ENCODE results near the gene ZIC5. TPM values are rescaled to one million over a fixed set of nuclear protein-coding genes. Genes with fewer than 3 reads are reported as not detected.

The ZIC5 gene
- total RNA-seq, 1 donor from 2014 or later: 15.1 TPM

DNA sequence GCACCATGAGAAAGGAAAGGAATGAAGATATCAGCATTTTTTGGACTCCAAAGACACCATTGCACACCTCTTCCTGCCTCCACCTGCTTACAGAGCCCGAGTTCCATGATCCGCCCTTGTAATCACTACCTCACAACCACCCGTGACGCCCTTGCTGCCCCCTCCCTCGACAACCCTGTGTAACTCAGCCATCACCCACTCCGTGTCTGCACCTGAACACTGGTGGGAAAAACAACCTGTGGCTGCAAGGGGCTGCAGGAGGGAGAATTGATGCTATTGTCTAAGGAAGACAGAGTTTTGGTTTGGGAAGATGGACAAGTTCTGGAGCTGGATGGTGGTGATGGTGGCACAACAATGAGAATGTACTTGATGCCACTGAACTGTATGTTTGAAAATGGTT is 27.0 kb downstream of the ZIC5 start:
- no peaks in the 10 kb centered on the region for H3K36me3 Mint-ChIP-seq
- H3K4me1 Mint-ChIP-seq (ENCODE audit: unreplicated experiment): peaks cover 7% of the 10 kb centered on the region
- no peaks in the 10 kb centered on the region for H3K9me3 Mint-ChIP-seq
- peaks cover 58% of the 10 kb centered on the region for H3K27me3 Mint-ChIP-seq
- H3K4me3 Mint-ChIP-seq: no peak overlapping the region
- no peak for DNase-seq (ENCODE audit: extremely low spot score, unreplicated experiment)
- TF ChIP-seq, protein P1, sequence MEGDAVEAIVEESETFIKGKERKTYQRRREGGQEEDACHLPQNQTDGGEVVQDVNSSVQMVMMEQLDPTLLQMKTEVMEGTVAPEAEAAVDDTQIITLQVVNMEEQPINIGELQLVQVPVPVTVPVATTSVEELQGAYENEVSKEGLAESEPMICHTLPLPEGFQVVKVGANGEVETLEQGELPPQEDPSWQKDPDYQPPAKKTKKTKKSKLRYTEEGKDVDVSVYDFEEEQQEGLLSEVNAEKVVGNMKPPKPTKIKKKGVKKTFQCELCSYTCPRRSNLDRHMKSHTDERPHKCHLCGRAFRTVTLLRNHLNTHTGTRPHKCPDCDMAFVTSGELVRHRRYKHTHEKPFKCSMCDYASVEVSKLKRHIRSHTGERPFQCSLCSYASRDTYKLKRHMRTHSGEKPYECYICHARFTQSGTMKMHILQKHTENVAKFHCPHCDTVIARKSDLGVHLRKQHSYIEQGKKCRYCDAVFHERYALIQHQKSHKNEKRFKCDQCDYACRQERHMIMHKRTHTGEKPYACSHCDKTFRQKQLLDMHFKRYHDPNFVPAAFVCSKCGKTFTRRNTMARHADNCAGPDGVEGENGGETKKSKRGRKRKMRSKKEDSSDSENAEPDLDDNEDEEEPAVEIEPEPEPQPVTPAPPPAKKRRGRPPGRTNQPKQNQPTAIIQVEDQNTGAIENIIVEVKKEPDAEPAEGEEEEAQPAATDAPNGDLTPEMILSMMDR (conservative IDR thresholded peaks at IDR 0.05): no peak
- no peak overlapping the region for H3K27ac Mint-ChIP-seq

DNA sequence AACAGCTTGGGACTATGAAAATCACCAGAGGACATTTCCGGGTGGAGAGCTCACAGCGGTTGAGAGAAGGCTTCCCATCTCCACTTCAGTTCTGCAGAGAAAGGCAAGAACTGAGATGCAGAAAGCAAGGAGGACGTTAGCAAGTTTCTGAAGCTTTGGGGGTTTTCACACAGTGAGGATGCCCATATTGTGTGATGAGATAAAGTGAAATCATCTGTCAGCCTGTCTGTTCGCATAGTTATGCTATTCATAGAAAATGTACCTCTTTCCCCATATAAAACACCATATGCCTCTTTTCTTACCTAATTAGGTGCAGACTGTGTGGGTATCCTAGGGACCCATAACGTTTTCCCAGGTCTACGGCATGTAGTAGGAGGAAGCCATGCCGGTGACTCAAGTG is 27.5 kb downstream of the ZIC5 start:
- no peaks in the 10 kb centered on the region for H3K36me3 Mint-ChIP-seq
- TF ChIP-seq, protein P1 (conservative IDR thresholded peaks at IDR 0.05): no peak
- H3K4me3 Mint-ChIP-seq: no peak overlapping the region
- peaks cover 58% of the 10 kb centered on the region for H3K27me3 Mint-ChIP-seq
- no peaks in the 10 kb centered on the region for H3K9me3 Mint-ChIP-seq
- H3K27ac Mint-ChIP-seq: no peak overlapping the region
- H3K4me1 Mint-ChIP-seq (ENCODE audit: unreplicated experiment): peaks cover 2% of the 10 kb centered on the region
- DNase-seq (ENCODE audit: extremely low spot score, unreplicated experiment): no peak

DNA sequence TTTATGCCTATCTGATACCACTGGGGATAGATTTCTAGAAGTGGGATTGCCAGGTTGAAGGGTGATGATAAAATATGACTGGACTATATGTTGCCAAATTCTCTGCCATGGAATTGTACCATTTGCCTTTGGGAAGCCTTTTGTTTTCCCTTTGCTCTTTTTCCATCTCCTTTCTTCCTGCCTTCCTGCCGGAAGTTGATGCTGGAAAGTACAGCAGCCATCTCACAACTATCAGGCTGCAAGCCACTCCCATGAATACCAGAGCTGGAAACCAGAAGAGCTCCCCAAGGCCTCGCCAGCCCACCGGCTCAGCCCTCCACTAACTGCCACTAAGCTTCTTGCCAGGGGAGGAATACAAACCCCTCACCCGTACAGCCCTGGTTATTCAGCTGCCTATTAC is 29.7 kb downstream of the ZIC5 start:
- no peak for DNase-seq (ENCODE audit: extremely low spot score, unreplicated experiment)
- TF ChIP-seq, protein P1 (conservative IDR thresholded peaks at IDR 0.05): no peak
- H3K27me3 Mint-ChIP-seq: peaks cover 55% of the 10 kb centered on the region

DNA sequence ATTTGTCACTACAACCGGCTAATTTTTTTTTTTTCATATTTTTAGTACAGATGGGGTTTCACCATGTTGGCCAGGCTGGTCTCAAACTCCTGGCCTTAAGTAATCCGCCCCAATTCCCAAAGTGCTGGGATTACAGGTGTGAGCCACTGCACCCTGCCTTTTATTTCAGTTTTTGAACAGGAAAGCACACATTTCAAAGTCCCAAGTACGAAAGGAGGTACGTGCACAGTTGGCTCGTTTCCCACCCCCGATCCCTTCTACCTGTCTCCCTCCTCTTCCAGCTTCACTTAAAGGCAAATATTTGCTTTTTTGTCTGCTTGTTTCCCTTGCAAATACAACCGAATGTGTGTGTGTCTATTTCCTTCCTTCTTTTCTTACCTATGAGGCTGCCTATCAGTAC is 30.5 kb downstream of the ZIC5 start:
- Mint-ChIP-seq H3K4me1 (ENCODE audit: unreplicated experiment) (peaks cover 4% of the 10 kb centered on the region), H3K27me3 (peaks cover 56% of the 10 kb centered on the region), H3K36me3 (no peaks in the 10 kb centered on the region), H3K27ac (no peak overlapping the region), H3K4me3 (no peak overlapping the region), H3K9me3 (no peaks in the 10 kb centered on the region)
- TF ChIP-seq, protein P1 (conservative IDR thresholded peaks at IDR 0.05): no peak
- DNase-seq (ENCODE audit: extremely low spot score, unreplicated experiment): no peak

More for the DNA sequence above, 29.7 kb downstream of the ZIC5 start:
- Mint-ChIP-seq H3K4me1 (ENCODE audit: unreplicated experiment) (peaks cover 4% of the 10 kb centered on the region), H3K4me3 (no peak overlapping the region), H3K27ac (no peak overlapping the region), H3K9me3 (no peaks in the 10 kb centered on the region), H3K36me3 (no peaks in the 10 kb centered on the region)

DNA sequence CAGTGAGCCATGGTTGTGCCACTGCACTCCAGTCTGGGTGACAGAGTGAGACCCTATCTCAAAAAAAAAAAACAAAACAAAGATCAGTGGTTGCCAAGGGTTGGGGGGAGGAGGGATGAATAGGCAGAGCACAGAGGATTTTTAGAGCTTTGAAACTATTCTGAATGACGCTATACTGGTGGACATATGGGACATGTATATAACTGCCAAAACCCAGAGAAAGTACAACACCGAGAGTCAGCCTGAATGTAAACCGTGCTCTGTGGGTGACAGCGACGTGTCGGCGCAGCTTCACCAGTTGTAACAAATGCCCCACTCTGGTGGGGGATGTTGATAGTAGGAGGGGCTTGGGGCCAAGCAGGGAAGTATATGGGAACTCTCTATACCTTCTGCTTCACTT is 32.9 kb downstream of the ZIC5 start:
- TF ChIP-seq, protein P1 (conservative IDR thresholded peaks at IDR 0.05): no peak
- Mint-ChIP-seq H3K4me1 (ENCODE audit: unreplicated experiment) (peaks cover 4% of the 10 kb centered on the region), H3K4me3 (no peak overlapping the region), H3K9me3 (no peaks in the 10 kb centered on the region), H3K36me3 (no peaks in the 10 kb centered on the region), H3K27ac (no peak overlapping the region), H3K27me3 (peaks cover 45% of the 10 kb centered on the region)
- no peak for DNase-seq (ENCODE audit: extremely low spot score, unreplicated experiment)

DNA sequence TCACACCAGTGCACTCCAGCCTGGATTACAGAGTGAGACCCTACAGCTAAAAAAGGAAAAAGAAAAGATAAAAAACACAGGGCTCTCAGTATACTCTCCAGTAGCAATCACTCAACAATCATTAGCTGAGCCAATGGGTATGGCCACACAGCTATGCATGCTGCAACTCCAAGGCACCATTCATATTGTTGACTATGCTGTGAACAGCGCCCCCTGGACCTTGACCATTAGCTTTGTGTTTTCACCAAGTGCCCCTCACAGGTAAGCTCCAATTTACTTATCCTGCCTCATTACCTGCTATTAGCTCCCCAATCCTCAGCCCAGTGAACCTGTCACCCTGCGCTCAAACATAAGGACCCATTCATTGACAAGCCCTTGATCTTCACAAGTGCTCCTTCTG is 35.8 kb downstream of the ZIC5 start:
- no peak for DNase-seq (ENCODE audit: extremely low spot score, unreplicated experiment)

More for the DNA sequence above, 35.8 kb downstream of the ZIC5 start:
- no peaks in the 10 kb centered on the region for H3K9me3 Mint-ChIP-seq
- TF ChIP-seq, protein P1 (conservative IDR thresholded peaks at IDR 0.05): no peak
- peaks cover 9% of the 10 kb centered on the region for H3K4me1 Mint-ChIP-seq (ENCODE audit: unreplicated experiment)
- H3K27ac Mint-ChIP-seq: no peak overlapping the region
- no peaks in the 10 kb centered on the region for H3K36me3 Mint-ChIP-seq
- H3K27me3 Mint-ChIP-seq: peaks cover 35% of the 10 kb centered on the region
- H3K4me3 Mint-ChIP-seq: no peak overlapping the region
